Stomach smooth muscle (tissue), 2 donors: ENCODE results near the gene STYXL2.

ENCODE experiments used
- H3K27ac ChIP-seq: one replicate; pipeline ENCODE4 v1.7.0; 2013; ENCODE audit warnings: mild to moderate bottlenecking, low read length, inconsistent platforms
- H3K27me3 ChIP-seq, 2 donors: one replicate each; pipeline ENCODE4 v1.7.0; 2013; ENCODE audit warnings: low read length in 2 of 2; ENCODE audit not compliant: insufficient read depth in 2 of 2, control insufficient read depth in 1 of 2
- H3K36me3 ChIP-seq, 2 donors: one replicate each; pipeline ENCODE4 v1.7.0; 2013; ENCODE audit warnings: low read length in 2 of 2; ENCODE audit not compliant: control insufficient read depth in 2 of 2, insufficient read depth in 2 of 2
- H3K4me1 ChIP-seq: one replicate; pipeline ENCODE4 v1.7.0; 2013; ENCODE audit warnings: low read length; ENCODE audit not compliant: control insufficient read depth, insufficient read depth
- H3K4me3 ChIP-seq, 2 donors: one replicate each; pipeline ENCODE4 v1.7.0; 2013; ENCODE audit warnings: low read length in 2 of 2
- H3K9ac ChIP-seq, 2 donors: one replicate each; pipeline ENCODE4 v1.7.0; 2013; ENCODE audit warnings: low read length in 2 of 2, mild to moderate bottlenecking in 1 of 2
- H3K9me3 ChIP-seq, 2 donors: one replicate each; pipeline ENCODE4 v1.7.0; 2013; ENCODE audit warnings: low read length in 2 of 2; ENCODE audit not compliant: control insufficient read depth in 2 of 2
- donor health status: healthy.
- donor health status: Pancreatic carcinoma.

Gene STYXL2

GRCh38 chr1:167132301-167133010 lies 38.6 kb downstream of the STYXL2 start:
- Histone ChIP-seq H3K27me3 (peaks cover 2 to 6% of the 10 kb centered on the region in 2 donors), H3K36me3 (no peaks in the 10 kb centered on the region), H3K9ac (no peak overlapping the region), H3K4me1 (no peaks in the 10 kb centered on the region), H3K4me3 (no peak overlapping the region), H3K27ac (no peak overlapping the region), H3K9me3 (no peaks in the 10 kb centered on the region)

- Histone ChIP-seq H3K27me3 (peaks cover 2 to 3% of the 10 kb centered on the region in 2 donors), H3K36me3 (no peaks in the 10 kb centered on the region), H3K27ac (no peak overlapping the region), H3K4me3 (no peak overlapping the region), H3K9ac (no peak overlapping the region), H3K9me3 (no peaks in the 10 kb centered on the region), H3K4me1 (no peaks in the 10 kb centered on the region)
Observed at GRCh38 chr1:167135281-167135840, 41.5 kb downstream of the STYXL2 start.

GRCh38 chr1:167136191-167136614 lies 42.3 kb downstream of the STYXL2 start:
- Histone ChIP-seq H3K27ac (no peak overlapping the region), H3K27me3 (peaks cover 0 to 2% of the 10 kb centered on the region in 2 donors), H3K9ac (no peak overlapping the region), H3K9me3 (no peaks in the 10 kb centered on the region), H3K4me1 (no peaks in the 10 kb centered on the region), H3K4me3 (no peak overlapping the region), H3K36me3 (no peaks in the 10 kb centered on the region)

- Histone ChIP-seq H3K9ac (no peak overlapping the region), H3K36me3 (no peaks in the 10 kb centered on the region), H3K27me3 (peaks cover 0 to 2% of the 10 kb centered on the region in 2 donors), H3K4me3 (no peak overlapping the region), H3K27ac (no peak overlapping the region), H3K9me3 (no peaks in the 10 kb centered on the region), H3K4me1 (no peaks in the 10 kb centered on the region)
Observed at GRCh38 chr1:167136806-167137205, 42.9 kb downstream of the STYXL2 start.

- Histone ChIP-seq H3K9ac (no peak overlapping the region), H3K27me3 (peaks cover 0 to 2% of the 10 kb centered on the region in 2 donors), H3K9me3 (no peaks in the 10 kb centered on the region), H3K4me3 (no peak overlapping the region), H3K4me1 (no peaks in the 10 kb centered on the region), H3K36me3 (no peaks in the 10 kb centered on the region), H3K27ac (no peak overlapping the region)
Observed at GRCh38 chr1:167137332-167137781, 43.5 kb downstream of the STYXL2 start.

- Histone ChIP-seq H3K4me1 (no peaks in the 10 kb centered on the region), H3K27me3 (no peaks in the 10 kb centered on the region), H3K9ac (no peak overlapping the region), H3K9me3 (no peaks in the 10 kb centered on the region), H3K36me3 (no peaks in the 10 kb centered on the region), H3K27ac (no peak overlapping the region), H3K4me3 (no peak overlapping the region)
Observed at GRCh38 chr1:167137793-167138510, 44.1 kb downstream of the STYXL2 start.

- no peak overlapping the region for H3K27ac ChIP-seq
- no peak overlapping the region for H3K4me3 ChIP-seq
- H3K4me1 ChIP-seq: no peaks in the 10 kb centered on the region
- no peak overlapping the region for H3K9ac ChIP-seq
- no peaks in the 10 kb centered on the region for H3K9me3 ChIP-seq
- no peaks in the 10 kb centered on the region for H3K27me3 ChIP-seq
- H3K36me3 ChIP-seq: no peaks in the 10 kb centered on the region
Observed at GRCh38 chr1:167138703-167139102, 44.8 kb downstream of the STYXL2 start.

- Histone ChIP-seq H3K9ac (no peak overlapping the region), H3K27ac (no peak overlapping the region), H3K36me3 (no peaks in the 10 kb centered on the region), H3K4me1 (no peaks in the 10 kb centered on the region), H3K4me3 (no peak overlapping the region), H3K9me3 (no peaks in the 10 kb centered on the region), H3K27me3 (no peaks in the 10 kb centered on the region)
Observed at GRCh38 chr1:167141963-167142362, 48.1 kb downstream of the STYXL2 start.
